ENCODE results near the gene MTREX. TPM values are rescaled to one million over a fixed set of nuclear protein-coding genes. Genes with fewer than 3 reads are reported as not detected.

The MTREX gene
- total RNA-seq, 4 donors from 2014 or later, result 66.3 to 130 (median 76.3) TPM

DNA sequence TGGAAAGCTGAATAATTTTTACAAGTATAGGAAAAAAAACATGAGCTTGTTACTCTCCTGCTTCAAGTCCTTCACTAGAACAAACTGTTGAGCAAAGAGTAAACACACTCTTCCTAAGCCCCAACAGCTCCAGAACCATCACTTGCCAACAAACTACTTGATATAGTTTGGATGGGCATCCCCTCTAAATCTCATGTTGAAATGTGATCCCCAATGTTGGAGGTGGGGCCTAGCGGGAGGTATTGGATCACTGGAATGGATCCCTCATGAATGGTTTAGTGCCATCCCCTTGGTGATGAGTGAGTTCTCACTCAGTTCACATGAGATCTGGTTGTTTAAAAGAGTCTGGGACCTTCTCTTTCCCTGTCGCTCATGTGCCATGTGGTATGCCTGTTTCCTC, 144.2 kb downstream of the MTREX start:
- no peak for TF ChIP-seq CTCF (IDR thresholded peaks at IDR 0.05; ENCODE audit: low read depth)

- TF ChIP-seq CTCF (IDR thresholded peaks at IDR 0.05; ENCODE audit: low read depth), result no peak
These were observed 145.4 kb downstream of the MTREX start for GRCh38 chr5:55453211-55453610.

DNA sequence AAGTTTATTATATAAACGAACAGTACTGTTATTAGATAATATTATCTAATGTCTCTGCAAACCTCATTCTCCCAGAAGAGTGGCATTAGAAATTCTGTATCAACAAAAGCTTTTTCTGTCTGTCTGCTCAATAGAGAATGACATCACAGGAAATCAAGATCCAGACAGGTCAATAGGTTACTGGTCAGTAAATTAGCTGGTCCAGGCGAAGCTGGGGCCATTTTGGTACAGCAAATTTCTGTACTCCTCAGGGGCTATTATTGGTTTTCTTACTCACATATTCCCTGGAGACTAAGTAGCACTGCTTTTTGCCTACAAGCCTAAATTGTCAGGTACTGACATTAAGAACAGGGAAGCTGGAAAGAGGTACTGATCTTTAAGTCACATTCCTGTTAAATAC, 146.5 kb downstream of the MTREX start:
- no peak for TF ChIP-seq CTCF (IDR thresholded peaks at IDR 0.05; ENCODE audit: low read depth)

DNA sequence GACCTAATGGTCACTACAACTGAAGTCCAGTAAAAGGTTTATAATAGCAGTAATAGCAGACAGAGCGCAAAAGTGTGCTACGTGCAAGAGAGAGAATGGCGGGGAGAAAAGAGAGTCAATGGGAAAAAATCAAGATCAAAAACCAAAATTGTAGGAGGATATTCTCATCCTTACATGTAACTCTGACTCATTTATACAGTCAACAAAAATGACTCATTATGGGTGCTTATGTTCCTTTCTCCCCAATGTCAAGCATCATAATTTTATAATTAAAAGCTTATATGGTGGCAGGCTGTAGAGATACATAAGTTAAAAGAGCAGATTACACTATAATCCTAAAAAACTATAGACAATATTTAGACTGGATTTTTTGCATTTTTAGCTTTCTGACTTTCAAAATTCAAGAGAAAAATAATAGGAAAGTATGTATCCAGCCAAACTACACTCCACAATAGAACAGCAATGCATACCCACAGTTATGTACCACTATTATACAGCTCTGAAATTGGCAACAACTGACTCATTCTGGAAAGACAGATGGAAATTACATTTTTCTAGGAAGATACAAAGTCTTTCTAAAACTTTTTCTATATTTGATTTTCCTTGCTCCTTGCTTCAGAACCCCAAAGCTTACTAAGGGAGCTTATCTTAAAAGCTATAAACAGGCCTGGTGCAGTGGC, 148.6 kb downstream of the MTREX start:
- TF ChIP-seq CTCF (IDR thresholded peaks at IDR 0.05; ENCODE audit: low read depth), result no peak

- no peak for TF ChIP-seq CTCF (IDR thresholded peaks at IDR 0.05; ENCODE audit: low read depth)
These were observed 151.8 kb downstream of the MTREX start for GRCh38 chr5:55459572-55459971.

DNA sequence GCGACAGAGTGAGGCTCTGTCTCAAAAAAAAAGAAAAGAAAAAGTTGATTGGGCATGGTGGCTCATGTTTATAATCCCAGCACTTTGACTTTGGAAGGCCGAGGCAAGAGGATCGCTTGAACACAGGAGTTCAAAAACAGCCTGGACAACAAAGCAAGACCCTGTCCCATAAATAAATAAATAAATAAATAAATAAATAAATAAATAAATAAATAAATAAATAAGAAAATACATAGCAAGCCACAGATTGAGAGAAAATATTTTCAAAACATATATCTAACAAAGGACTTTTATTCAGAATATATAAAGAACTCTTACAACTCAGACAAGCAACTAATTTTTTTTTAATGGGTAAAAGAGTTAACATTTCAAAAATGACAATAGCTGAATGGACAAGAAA, 155.8 kb downstream of the MTREX start:
- TF ChIP-seq CTCF (IDR thresholded peaks at IDR 0.05; ENCODE audit: low read depth), result no peak

GRCh38 chr5:55467862-55468551, 160.2 kb downstream of the MTREX start:
- no peak for TF ChIP-seq CTCF (IDR thresholded peaks at IDR 0.05; ENCODE audit: low read depth)
